Hematopoietic multipotent progenitor cell treated with erythropoietin and hydrocortisone succinate and interleukin-3 and kit ligand, for 17 days (in vitro differentiated cells): ENCODE measurements around the gene ODF2.

Source experiments
- DNase-seq: peaks from one replicate; pipeline ENCODE4 v3.0.0-alpha.2; 2015; ENCODE audit warnings: low spot score

ODF2 gene

GRCh38 chr9:128528445-128529160, 72.8 kb downstream of the ODF2 start:
- no peak for DNase-seq

DNA sequence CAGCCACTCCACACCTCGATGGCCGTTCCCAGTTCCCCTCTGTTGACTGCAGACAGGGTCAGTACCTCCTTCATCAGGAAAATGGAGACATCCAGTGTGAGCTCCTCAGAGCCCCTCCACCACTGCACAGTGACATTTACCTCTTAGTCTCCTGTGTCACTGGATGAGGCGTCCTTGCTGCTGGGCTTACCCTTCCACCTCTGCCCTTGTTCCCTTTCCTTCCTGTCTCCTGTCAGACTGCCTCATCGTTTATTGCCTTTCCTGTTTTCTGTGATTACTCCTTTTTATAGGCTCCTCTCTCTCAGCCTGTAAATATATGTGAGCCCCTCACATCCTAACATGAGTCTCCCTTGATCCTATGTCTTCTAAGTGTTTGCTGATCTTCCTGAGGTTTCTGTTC, 73.4 kb downstream of the ODF2 start:
- DNase-seq, result no peak

GRCh38 chr9:128532581-128532980, 76.8 kb downstream of the ODF2 start:
- DNase-seq, result no peak

DNA sequence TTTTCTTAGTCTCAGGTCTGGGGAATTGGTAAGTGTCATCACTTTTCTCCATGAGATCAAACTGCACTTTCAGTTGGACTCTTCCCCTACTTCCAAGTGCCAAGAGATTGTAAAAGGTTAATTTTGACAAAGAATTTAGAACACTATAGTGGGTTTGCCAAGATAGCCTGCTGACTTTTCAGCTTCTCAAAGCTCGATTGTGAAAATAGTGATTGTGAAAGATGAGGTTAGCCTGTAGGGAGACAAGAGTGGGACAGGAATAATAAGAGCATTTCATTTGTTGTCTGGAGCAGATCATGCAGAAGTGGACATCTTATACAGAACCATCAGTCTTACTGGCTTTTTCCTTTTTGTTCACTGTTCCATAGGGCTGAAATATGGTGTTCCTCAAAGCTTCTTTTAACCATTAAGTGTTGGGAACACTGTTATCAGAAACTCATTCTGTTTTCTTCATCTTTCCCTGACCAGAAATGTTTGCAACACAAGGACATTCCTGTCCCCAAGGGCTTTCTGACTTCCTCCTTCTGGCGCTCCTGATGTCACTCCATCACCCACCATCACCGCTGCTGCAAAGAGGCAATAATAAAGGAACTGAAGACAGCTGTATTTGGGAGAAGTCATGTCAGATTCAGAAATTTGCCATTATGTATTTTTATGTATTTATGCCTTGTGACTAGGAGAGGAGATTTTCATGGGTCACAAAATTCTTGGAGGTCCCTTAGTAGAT, 85.0 kb downstream of the ODF2 start:
- DNase-seq, result no peak

DNA sequence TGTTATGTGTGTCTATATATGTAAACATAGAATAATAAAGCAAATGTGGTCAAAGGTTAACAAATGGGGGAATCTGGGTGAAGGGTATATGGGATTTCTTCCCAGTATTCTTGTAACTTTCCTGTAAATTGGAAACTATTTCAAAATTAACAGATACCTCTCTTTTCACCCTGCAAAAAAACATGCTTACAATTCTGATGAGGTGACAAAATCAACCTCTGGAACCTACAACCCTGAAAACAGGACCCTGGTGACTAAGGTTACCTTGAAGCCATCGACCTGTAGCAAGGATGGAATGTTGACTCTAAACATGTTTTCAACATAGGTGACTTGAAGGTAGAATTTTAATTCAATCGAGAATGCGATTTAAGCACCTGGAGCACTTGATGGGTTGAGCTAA, 90.7 kb downstream of the ODF2 start:
- no peak for DNase-seq

DNA sequence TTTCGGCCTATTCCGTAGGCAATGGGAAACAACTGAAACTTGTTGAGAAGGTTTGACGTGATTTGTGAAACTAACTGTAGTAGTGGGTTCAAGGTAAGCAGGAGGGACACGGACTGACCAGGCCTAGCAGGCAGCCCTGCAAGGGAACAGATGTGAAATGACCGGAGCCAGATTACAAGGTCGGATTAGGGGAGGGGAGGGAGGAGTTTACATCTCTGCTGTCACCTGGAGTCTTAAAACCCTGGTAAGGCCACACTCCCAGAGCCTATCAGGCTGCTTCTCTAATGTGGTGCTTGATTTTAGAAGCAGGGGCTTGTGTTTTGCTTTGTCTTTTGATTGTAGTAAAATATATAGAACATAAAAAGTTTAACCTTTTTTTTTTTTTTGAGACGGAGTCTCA, 93.1 kb downstream of the ODF2 start:
- no peak for DNase-seq

DNA sequence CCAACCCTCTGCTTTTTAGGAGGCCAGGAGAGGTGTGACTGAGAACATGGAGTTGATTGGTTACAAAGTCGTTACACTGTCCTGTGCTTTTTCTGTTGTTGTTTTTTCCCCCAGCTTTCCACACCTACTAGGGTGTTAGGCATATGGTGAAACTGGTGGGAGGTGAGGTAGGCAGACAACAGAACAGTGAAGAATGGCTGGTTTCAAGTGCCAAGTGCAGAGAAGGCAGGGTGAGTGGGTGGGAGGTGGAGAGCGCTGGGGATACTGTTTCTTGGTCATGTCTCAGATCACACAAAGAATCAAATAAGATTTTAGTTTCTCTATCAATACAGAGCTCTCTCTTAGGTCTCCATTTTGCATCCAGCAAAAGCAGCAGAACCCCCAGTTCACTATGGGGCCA, 94.4 kb downstream of the ODF2 start:
- DNase-seq, result no peak
